Measurements from ENCODE around the gene ATP1A1.

ATP1A1 gene

DNA sequence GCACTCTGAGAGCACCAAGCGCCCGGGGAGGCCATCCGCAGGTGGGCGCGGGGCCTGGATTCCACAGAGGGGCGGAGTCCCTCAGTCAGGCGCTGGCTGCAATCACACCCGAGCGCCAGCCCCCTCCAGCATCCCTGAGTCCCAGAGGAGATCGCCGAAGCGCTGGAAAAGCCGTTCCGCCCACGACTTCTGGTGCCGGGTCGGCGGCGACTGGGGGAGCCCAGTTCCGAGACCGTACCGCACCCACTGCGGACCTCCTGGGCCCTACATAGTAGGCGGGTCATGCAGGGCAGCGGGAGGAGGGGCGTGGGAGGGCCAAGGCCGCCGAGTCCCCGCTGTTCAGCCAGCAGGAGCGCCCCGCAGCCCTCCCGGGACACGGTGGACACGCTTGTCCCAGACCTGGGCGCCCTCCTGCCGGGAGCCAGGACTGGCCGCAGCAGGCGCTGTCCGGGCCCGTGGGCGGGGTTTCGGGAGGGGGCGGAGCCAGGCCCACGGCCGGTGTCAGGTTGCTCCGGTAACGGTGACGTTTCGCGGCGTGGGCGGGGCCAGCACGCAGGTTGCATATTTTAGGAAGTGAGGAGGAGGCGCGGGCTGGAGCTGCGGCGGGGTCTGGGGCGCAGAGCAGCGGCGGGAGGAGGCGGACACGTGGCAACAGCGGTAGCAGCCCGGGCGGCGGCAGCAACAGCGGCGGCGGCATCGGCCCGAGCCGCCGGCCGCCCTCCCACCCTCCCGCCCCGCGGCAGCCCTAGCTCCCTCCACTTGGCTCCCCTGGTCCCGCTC is at the start of gene ATP1A1:
TSS of gene ATP1A1 (plus strand) at position 594 of the 780 bp plus-strand sequence. CDS start 268 bp downstream, outside the sequence.
- peak; percentile 98 for DNase-seq

DNA sequence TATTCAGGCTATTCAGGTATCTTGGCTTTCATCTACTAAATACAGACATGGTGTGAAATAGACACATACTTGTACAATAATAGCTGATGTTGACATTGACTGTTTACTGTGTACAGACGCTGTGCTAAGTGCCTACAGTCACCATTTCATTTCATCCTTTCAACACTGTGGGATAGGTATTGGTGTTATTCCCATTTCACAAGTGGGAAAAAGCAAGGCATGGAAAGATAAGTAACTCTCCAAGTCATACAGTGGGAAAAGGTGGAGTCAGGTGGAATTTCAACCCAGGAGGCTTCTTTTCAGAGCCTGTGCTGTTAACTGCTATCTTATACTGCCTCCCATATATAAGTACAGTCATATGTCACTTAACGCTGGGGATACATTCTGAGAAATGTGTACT is 49.6 kb upstream of the ATP1A1 start:
- no peak for DNase-seq

DNA sequence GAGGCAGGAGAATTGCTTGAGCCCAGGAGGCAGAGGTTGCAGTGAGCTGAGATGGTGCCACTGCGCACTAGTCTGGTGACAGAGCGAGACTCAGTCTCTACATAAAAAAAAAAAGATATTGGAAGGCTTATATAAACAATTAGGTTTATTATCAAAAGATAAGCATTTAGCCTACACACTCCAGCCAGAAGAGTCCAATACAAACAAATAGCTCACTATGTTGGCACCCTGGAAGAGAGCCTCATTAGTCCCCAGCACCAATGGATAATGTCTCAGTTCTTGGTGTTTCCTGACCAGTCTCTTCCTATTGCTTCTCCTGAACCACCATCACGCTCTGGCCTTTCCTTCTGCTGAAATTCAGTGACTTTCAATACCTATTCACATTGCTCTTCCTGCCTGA is 48.6 kb upstream of the ATP1A1 start:
- DNase-seq: no peak

DNA sequence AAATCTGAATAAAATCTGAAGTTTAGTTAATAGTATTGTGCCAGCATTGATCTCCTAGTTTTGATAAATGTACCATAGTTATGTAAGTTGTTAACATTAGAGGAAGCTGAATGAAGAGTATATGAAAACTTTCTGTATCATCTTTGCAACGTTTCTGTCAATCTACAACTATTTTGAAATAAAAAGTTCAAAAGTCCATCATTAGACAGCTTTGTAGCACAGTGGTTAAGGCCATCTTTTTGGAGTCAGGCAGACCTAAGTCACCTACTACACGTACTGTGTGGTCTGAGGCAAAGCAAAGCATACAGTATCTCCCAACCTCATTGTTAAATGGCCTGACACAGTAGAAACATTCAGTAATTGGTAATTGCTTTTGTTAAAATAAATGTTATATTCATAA is 47.9 kb upstream of the ATP1A1 start:
- no peak for DNase-seq

DNA sequence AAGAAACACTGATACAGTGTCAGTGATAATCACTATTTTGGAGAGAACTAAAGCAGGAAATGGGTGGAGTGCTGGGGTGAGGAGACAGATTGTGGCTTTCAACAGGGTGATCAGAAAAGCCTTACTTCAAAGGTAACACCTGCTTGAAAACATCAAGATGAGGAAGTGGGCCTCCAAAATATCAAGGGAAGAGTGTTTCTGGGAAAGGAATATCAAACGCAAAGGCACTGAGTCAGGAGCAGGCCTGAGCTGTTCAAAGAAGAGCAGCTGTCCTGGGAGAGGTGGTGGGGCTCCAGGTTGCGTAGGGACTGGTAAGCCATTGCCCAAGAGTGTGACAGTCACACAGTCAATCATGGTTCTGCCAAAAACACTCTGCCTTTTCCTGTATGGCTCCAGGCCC is 47.1 kb upstream of the ATP1A1 start:
- peak; percentile 59 for DNase-seq

DNA sequence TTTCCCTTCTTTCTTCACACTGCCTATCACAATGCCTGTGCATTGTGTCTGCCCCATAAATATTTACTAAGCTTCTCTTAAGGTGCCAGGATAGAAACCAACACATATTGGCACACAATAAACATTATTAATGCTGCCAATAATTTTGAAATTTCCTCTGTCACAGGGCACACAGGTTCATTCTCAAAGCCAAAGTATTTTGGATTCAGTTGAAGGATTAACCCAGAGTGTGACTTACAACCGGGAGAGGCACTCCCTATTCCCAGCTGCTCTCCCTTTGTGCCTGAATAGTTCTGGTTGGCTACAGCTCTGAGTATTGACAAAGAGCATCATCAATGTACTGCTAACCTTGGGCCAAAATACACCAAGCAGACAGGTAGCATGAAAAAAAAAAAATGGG is 46.6 kb upstream of the ATP1A1 start:
- no peak for DNase-seq

DNA sequence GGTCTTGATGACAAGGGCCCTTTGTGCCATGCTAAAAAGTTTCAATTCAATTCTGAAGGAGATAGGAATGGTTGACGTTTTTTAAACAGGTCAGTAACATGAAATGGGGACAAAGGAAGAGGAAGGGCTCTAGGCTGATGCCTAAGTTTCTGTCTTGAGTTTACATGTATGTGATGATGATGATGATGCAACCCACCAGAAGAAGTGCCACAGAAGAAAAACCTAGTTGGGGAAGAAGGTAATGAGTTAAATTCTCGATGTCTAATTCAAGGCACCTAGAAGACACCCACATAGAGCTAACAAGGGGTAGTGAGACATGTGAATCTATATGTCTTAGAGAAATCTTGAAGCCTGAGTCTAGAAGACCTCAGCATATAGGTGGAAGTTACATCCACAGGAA is 44.4 kb upstream of the ATP1A1 start:
- no peak for DNase-seq

DNA sequence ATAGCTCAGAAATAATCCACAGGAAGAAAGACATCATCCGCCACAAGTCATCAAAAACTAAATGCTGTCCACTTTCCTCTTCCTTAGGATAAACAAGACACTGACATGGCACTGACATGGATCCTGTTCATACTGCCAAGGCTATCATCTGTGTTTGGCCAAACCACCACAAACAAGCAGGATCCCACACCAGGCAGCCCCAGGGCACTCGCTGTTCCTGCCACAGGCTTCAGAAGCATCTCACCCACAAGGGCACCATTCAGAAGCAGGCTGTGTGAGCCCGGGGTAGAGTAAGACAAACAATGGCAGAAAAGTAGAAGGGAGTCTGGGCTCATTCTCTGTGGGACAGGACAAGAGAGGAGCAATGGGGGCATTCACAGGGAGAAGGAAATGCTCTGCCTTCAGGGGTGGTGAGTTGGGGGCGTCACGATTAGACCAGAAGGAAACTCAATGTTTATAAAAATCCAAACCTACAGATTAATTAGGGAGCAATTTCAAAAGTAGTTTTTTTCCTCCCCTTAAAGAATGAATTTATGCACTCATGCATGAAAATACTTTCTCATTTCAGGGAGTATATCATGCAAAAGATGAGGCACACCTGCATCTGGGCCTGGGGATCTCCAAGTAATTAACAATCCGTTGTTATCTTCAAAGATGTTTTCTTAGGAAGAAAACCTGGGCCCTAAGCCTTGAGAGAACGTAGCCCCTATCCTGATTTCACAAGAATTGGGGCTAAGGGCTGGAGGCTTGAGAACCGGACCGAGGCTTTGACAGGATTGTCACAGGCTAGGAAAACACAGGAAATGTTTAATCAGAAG is 43.3 kb upstream of the ATP1A1 start:
- no peak for DNase-seq

DNA sequence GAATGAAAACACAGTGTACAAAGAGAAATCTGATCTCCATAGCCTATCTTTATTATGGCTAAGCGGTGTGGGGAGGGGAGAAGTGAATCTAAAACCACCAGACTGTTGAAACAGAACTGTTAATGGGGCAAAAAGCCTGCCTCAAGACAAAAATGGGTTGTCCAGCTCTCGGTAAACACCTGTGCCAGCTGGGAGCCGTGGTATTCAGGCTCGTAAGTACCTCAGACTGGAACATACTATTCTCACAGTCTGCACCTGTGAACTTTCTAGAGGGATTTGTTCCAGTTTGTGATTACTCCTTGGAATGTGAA is 42.7 kb upstream of the ATP1A1 start:
- DNase-seq: no peak

DNA sequence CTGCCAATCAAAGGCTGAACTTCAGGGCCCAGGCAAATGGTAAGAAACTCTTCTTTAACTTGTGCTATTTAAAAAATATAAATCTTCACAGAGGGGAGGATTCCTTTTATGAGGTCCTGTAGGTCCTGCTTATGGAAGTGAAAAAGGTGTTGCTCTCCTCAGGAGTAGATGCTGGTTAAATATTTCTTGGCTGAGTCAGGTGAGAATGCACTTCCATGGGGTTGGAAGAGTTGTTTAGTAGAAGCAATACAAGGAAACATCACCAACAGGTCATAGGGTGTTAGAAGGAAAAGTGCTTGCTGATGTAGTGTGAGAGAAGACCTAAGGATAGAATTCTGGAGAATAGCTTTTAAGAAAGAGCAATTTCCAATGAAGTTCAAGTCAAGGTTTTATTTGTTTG is 42.2 kb upstream of the ATP1A1 start:
- DNase-seq: no peak

DNA sequence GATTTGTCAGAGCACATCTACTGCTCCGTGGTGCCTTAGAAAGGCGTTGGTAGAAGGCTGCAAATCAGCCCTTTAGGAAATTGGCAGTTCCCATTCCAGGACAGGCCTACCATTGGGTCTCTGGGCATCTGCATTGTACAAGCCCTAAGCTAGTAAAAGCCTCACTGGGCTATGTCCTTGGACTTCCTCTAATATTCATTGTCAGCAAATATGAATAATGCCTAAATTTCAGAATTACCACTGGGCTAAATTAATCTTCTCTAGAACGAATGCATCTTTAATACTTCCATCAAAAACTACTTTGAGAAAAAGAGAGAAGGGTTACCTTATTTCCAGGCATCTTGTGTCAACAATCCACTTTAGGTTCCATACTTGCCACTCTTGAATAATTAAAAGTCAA is 41.5 kb upstream of the ATP1A1 start:
- no peak for DNase-seq

DNA sequence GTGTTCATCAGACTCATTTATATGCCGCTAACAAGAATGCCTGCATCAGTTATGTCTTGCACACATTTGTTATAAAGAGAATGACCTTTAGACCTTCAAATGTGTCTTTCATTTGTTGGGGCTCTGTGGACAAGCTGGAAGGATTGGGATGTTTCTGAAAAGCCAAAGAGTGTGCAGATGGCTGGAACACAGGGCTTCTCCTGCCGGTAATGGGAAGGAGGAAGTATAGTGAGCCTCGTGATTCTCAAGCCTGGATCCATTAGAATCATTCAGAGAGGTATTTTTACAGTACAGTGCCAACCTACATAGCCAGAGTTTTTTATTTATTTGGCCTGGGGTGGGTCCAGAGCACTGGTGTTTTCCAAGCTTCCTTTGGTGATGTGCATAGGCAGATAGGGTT is 40.6 kb upstream of the ATP1A1 start:
- no peak for DNase-seq

DNA sequence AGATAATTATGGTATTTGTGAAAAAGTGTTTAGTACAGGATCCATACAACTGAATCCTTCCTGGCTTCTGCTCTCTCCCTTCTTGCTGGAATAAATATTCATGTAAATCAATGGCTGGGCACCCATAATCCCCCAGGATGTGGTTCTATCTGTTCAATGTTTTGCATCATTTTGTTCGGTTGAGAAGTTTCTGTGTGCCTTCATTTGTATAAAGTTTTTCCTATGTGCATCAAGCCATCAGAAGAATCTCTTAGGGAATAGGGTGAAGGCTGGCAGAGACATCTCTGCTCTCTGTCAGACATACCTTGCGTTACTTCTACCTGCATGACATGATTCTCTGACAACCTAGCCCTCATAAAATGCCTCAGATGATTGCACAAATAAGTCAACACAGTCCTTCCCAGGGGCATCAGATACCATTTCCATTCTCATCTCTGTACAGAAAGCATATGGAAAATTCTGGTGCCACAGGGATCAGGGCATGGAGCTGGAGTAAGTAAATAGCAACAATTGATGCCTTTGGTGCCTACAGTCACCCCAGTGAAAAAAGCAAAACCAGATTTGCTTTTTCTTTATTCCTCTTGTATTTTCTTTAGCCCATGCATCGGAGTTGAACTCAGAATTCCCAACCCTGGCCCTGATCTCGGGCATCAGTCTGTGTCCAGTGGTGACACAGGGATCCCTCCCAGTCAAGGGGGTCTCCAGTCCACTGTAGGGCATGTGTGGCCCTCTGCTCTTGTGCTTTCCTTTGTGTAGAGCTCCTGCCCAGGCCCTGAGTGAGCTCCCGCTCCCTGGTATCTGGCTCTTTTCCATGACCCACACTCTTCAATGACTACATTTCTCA is 39.7 kb upstream of the ATP1A1 start:
- DNase-seq: no peak

DNA sequence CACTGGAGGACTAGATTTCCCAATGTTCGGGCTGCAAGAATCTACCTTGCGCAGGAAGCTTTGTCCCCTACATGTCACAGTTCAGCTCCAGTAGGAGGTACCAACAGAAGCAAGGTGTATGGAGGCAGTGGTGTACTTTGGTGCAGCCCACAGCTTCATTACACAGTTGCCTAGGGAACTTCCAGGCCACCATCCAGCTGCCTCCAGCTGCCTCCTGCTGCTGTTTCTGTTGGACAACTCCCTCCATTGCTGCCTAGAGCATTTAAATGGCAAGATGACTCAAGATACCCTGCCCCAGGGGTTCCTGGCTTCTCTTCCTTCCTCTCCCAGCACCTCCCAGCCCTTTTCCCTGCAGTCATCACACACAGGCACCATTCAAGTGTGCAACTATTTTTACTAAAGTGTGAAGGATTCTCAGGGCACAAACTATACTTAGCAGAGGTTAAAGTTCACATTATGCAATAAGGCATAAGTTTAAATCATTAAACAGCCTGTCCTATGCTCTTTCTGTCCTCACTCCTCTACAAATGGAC is 39.0 kb upstream of the ATP1A1 start:
- DNase-seq: no peak

DNA sequence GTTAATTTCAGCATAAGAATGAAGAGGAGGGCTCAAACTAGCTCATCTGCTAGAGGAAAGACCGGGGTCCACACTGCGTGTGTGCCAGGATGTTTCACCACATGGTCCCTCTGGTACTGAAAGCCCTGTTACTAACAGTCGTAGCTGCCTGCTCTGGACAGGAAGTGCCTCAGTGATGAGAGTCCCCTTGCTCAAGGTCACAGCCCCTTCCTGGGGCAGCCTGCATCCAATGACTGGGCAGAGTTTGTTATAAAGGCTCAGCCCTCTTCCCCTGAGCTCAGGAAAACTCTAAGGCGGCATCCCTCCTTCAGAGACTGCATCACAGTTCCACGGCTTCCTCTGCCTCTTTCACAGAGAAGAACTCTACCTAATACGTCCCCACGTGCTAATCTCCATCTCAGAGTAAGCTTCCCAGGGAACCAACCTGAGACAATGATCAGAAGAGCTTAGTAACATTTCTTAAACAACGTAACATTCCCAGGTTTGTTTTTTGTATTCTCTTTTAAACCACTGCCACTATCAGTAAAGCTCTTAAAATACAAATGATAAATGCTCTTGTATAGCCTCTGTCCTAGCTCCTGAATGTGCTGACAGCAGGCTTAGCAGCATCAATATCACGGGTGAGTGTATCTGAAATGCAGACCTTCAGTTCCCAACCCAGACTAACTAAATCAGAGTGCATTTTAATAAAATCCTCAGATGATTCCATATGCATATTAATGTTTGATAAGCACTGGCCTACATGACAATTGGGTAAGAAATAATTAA is 38.0 kb upstream of the ATP1A1 start:
- no peak for DNase-seq

DNA sequence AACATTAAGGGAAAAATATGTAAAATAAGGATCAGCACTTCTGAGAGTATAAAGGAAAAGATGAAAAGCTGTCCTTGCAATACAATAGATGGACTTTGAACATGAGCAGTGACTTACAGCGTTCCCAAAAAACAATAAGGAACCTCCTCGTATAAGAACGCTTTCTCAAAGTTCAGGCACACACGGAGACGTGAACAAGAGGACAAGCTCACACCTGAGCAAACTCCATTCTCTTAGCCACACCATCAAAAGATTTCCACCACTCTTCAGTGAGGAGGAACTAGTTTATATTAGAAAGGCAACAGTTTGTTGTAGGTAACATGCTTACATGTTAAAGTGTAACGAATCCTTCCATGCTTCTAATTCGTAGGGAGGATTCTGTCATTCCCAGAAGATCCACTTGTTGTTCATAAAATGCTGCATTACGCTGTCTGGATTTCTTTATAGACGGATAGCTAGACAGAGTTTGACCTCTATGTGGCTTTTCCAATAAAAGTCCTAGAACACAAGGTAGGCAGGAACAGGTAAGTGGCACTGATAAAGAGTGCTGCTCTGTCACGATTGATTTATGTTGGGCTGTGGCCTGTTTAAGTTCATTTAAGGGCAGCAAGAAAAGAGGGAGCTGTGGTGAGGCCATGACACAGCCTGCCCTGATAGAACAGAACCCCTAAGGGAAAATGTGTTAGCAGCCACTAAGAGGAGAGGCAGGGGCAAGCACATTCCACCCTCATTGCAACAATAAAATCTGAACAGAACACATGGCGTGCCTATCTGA is 37.0 kb upstream of the ATP1A1 start:
- no peak for DNase-seq

DNA sequence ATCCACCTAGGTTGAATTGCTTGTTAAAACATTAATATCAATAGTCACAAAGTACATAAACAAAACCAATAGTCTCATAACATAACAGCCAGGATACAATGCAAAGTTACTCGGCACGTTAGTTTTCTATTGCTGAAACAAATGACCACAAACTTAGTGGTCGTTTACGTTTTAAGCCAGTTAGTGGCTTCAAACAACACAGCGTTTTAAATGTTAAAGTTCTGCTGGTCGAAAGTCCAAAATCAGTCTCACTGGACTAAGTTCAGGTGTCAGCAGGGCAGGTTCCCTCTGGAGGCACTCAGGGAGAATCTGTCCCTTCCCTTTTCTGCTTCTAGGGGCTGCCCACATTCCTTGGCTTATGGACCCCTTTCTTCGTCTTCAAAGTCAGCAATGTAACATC is 35.6 kb upstream of the ATP1A1 start:
- no peak for DNase-seq

DNA sequence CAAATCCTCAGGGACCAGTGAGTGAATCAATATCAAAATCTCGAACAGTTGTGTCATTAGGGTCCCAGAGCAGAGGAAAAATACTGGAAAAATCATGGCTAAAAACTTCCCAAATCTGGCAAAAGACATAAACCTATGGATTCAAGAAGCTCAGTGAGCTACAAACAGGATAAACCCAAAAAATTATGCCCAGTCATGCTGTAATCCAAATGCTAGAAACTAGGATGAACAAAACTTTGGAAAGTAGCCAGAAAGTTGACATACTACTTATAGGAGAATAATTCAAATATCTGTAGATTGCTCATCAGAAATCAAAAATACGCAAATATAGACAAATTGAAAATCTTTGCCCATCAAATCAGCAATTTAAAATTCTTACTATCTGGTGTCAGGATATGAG is 34.6 kb upstream of the ATP1A1 start:
- no peak for DNase-seq

DNA sequence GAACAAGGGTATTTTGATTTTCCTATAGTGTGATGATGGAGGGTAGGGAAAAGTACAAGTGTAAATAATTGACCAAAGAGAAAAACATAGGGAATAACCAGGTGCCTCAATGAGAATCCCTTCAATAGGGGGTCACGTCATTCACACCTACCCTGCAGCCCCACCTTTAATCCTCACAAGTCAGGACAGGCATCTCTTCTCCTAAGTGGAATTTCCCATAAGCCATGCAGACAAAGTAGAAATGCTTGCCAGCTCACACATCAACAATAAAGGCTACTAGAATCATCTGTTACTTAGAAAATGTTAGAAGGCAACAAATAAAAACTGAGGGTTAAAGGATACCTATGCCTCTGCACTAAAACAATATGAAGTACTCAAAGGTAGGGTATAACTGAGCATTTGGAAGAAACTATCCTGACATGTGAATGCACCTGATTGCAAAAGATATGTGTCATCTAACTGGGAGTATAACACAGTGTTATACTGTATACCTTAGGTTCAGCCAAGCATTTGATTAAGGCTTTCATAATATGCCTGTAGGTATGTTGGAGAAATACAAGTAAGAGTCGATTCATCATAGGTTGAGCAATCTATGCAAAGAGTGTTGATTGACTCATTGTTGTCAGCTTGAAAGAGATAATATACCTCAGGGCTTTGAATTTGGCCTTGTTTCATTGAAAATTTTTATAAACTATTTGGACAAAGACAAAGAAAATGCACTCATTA is 32.4 kb upstream of the ATP1A1 start:
- no peak for DNase-seq

DNA sequence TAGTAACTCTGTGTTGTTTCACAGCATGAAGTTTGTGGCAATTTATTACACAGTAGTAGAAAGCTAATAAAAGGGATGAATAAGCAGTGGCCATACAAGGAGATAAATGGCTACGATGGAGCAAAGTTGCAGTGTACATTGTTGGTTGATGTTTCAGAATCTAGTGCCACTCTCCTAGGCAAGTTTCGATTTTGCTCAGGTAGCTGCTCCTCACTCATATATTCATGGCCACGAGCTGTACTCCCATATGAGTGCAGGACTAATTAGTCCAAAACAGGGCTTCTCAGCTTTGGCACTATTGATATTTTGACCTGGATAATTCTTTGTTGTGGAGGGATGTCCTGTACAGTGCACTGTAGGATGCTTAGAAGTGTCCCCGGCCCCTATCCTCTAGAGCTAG is 30.0 kb upstream of the ATP1A1 start:
- no peak for DNase-seq

DNA sequence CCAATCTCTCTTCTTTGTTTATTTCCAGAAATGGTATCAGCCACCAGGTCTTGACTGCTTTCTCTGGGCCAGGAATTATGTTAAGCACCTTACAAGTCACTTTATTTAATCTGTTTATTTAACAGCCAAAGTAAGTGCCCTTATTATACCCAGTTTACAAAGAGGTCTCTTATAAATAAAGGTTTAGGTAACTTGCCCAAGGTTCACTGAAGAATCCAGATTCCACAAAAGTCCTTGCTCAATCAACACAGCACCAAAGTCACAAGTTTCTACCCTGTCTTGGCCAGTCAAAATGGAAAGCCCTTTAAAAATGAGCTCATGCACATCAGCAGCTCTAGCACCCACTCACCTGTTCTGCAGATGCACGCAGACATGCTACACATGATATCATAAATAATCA is 28.0 kb upstream of the ATP1A1 start:
- no peak for DNase-seq
